Vagina (tissue), 2 donors: ENCODE results near the gene MYO1G. TPM values are rescaled to one million over a fixed set of nuclear protein-coding genes. Genes with fewer than 3 reads are reported as not detected.

Experiments
- DNase-seq, 2 donors: peaks; one replicate each; pipeline ENCODE4 v3.0.0-alpha.2; 2017; ENCODE audit errors: extremely low spot score in 2 of 2
- H3K27ac ChIP-seq: fragments of 200-600 bp; sonication (generic); one replicate; pipeline ENCODE4 v1.5.1; 2019
- H3K27me3 ChIP-seq: fragments of 200-600 bp; sonication (generic); one replicate; pipeline ENCODE4 v1.5.1; 2019
- H3K36me3 ChIP-seq, 2 donors: fragments of 200-600 bp; sonication (generic); one replicate each; pipeline ENCODE4 v1.5.1; 2017 to 2019
- H3K4me1 ChIP-seq: fragments of 200-600 bp; sonication (generic); one replicate; pipeline ENCODE4 v1.5.1; 2019
- H3K4me3 ChIP-seq, 2 donors: fragments of 200-600 bp; sonication (generic); 1 replicate in 1 of 2; 2 replicates in 1 of 2; pipeline ENCODE4 v1.5.1; 2016 to 2019
- H3K9me3 ChIP-seq: fragments of 200-600 bp; sonication (generic); one replicate; pipeline ENCODE4 v1.5.1; 2019
- POLR2A ChIP-seq, 2 donors: fragments of 450-650 bp; IDR thresholded peaks; one replicate each; pipeline ENCODE4 v1.6.1; 2017; ENCODE audit warnings: antibody characterized with exemption in 2 of 2, mild to moderate bottlenecking in 2 of 2, moderate library complexity in 2 of 2
- POLR2AphosphoS5 ChIP-seq, 2 donors: sonication (generic); formaldehyde crosslinking; IDR thresholded peaks; one replicate each; pipeline ENCODE4 v1.9.0; 2017; ENCODE audit warnings: antibody characterized with exemption in 2 of 2, mild to moderate bottlenecking in 2 of 2, low read depth in 1 of 2; ENCODE audit not compliant: insufficient read depth in 1 of 2
- intact Hi-C: fragments of 100-400 bp; cut with DNase I; formaldehyde crosslinking; loops from one replicate; pipeline ENCODE4 v1.15.1; 2023
- total RNA-seq: library from RNA; depleted of rRNA; stranded (reverse); fragments of >200 nt; gene quantifications from one replicate; pipeline ENCODE4 v1.2.3, GENCODE V29; 2016
- TF ChIP-seq, protein P1 (sequence below), 3 experiments: fragments of 450-650 bp in 2 of 3; fragments of 200-600 bp in 1 of 3; sonication (generic) in 1 of 3; IDR thresholded peaks; one replicate each; pipeline ENCODE4 v1.5.1; 2017 to 2019; ENCODE audit warnings: antibody characterized with exemption in 3 of 3, mild to moderate bottlenecking in 2 of 3, moderate library complexity in 2 of 3

The MYO1G gene
- total RNA-seq, result 5.2 TPM

DNA sequence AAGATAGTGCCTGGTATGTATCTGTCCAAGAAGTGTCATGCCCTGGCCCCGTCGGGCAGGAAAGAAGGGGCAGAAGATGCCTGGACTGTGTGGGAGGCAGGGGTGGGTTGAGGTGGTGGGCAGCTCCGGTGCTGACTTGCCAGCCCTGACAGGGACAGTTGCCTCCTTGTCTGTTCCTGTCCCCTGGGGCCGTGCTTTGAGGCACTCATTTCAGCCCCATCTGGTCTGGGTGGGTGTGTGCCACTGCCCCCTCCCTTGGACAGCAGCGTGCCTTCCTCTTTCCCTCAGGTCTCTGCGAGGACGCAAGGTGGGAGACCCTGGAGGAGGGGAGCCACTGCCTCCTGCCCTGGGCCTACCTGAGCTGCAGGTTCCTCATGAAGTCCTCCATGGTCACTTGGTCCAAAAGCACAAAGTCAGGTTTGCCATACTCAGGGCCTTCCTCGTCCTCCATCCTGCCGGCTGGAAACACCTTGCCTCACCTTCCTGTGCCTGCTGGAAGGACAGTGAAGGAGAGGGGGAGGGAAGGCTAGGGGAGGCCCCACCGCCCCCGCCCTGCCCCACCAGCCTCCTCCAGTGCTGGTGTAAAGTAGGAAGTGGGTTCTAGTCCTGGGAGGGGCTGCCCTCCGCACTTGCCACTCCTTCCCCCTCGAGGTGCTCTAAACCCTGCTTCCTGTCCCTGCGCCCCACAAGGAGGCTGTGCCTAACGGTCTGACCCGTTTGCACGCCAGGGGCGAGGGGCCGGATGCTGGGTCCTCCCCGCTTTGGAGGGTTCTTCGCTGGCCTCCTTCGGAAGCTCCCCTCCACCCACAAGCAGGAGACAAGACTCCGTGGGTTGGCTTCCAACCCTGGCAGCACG is at the start of gene MYO1G:
Gene MYO1G, minus strand, starts transcription at position 505 of the 856 bp plus-strand sequence. Its CDS starts 54 bp downstream, at position 451.
- H3K27ac ChIP-seq, result peak within 1 kb of the TSS; percentile 37
- TF ChIP-seq, protein P1, sequence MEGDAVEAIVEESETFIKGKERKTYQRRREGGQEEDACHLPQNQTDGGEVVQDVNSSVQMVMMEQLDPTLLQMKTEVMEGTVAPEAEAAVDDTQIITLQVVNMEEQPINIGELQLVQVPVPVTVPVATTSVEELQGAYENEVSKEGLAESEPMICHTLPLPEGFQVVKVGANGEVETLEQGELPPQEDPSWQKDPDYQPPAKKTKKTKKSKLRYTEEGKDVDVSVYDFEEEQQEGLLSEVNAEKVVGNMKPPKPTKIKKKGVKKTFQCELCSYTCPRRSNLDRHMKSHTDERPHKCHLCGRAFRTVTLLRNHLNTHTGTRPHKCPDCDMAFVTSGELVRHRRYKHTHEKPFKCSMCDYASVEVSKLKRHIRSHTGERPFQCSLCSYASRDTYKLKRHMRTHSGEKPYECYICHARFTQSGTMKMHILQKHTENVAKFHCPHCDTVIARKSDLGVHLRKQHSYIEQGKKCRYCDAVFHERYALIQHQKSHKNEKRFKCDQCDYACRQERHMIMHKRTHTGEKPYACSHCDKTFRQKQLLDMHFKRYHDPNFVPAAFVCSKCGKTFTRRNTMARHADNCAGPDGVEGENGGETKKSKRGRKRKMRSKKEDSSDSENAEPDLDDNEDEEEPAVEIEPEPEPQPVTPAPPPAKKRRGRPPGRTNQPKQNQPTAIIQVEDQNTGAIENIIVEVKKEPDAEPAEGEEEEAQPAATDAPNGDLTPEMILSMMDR (IDR thresholded peaks at IDR 0.05), result no peak
- TF ChIP-seq POLR2AphosphoS5 (IDR thresholded peaks at IDR 0.05; ENCODE audit: insufficient read depth in 1 of 2, low read depth in 1 of 2), result peak in 1 of 2 donors; percentile 47
- no peak for TF ChIP-seq POLR2A (IDR thresholded peaks at IDR 0.05)
- intact Hi-C loops, result no loop called here
- H3K36me3 ChIP-seq, result peaks cover 0 to 28% of the 10 kb centered on the region in 2 donors
- H3K4me1 ChIP-seq, result peaks cover 21% of the 10 kb centered on the region
- H3K4me3 ChIP-seq, result peak within 1 kb of the TSS; percentile 21 to 26
- H3K27me3 ChIP-seq, result no peaks in the 10 kb centered on the region
- no peaks in the 10 kb centered on the region for H3K9me3 ChIP-seq
- no peak for DNase-seq

DNA sequence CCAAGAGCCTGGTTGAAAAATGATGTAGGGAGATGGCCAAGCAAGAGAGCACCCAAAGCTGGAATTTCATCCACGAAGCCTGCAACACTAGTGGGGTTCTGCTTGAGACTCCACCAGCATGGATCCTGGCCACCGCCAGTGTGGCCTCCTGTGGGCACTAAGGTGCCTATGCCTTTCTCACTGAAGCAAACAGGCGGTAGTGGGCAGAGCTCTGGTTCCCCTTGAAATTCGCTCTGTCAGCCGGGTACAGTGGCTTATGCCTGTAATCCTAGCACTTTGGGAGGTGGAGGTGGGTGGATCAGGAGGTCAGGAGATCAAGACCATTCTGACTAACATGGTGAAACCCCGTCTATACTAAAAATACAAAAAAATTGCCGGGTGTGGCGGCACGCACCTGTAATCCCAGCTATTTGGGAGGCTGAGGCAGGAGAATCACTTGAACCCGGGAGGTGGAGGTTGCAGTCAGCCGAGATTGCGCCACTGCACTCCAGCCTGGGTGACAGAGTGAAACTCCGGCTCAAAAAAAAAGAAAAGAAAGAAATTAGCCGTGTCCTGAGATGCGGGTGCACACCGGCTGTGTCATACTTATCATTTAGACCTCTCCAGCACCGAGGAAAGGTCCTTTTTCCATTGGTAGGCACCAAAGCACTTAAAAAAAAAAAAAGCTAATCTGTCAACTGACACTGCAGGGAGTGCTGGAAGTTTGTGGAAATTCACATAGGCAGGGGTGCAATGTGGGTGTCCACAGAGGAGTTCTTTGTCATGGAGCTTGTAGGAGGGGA is 49.5 kb upstream of the MYO1G start:
- Histone ChIP-seq H3K4me1 (peaks cover 21% of the 10 kb centered on the region), H3K4me3 (peak overlapping the region in 1 of 2 donors; percentile 30), H3K27me3 (no peaks in the 10 kb centered on the region), H3K36me3 (no peaks in the 10 kb centered on the region), H3K27ac (peak overlapping the region; percentile 28), H3K9me3 (no peaks in the 10 kb centered on the region)
- TF ChIP-seq, protein P1 (IDR thresholded peaks at IDR 0.05), result no peak
- no peak for TF ChIP-seq POLR2AphosphoS5 (IDR thresholded peaks at IDR 0.05; ENCODE audit: insufficient read depth in 1 of 2, low read depth in 1 of 2)
- TF ChIP-seq POLR2A (IDR thresholded peaks at IDR 0.05), result no peak
- DNase-seq, result no peak
- intact Hi-C loops, result no loop called here

GRCh38 chr7:45027774-45028114 is 48.9 kb upstream of the MYO1G start:
- H3K27ac ChIP-seq, result peak overlapping the region; percentile 28
- intact Hi-C loops, result no loop called here

GRCh38 chr7:45026984-45027773 is 48.4 kb upstream of the MYO1G start:
- peak overlapping the region in 1 of 2 donors; percentile 30 for H3K4me3 ChIP-seq
- intact Hi-C loops, result no loop called here
- H3K4me1 ChIP-seq, result peaks cover 10% of the 10 kb centered on the region
- no peaks in the 10 kb centered on the region for H3K36me3 ChIP-seq
- TF ChIP-seq, protein P1 (IDR thresholded peaks at IDR 0.05), result no peak
- no peak for TF ChIP-seq POLR2AphosphoS5 (IDR thresholded peaks at IDR 0.05; ENCODE audit: insufficient read depth in 1 of 2, low read depth in 1 of 2)
- no peak for TF ChIP-seq POLR2A (IDR thresholded peaks at IDR 0.05)
- H3K9me3 ChIP-seq, result no peaks in the 10 kb centered on the region
- H3K27ac ChIP-seq, result peak overlapping the region; percentile 28
- no peaks in the 10 kb centered on the region for H3K27me3 ChIP-seq
- DNase-seq, result no peak

More at GRCh38 chr7:45027774-45028114, 48.9 kb upstream of the MYO1G start:
- Histone ChIP-seq H3K9me3 (no peaks in the 10 kb centered on the region), H3K4me3 (peak overlapping the region in 1 of 2 donors; percentile 30), H3K27me3 (no peaks in the 10 kb centered on the region), H3K36me3 (no peaks in the 10 kb centered on the region), H3K4me1 (peaks cover 15% of the 10 kb centered on the region)
- no peak for DNase-seq
- no peak for TF ChIP-seq POLR2A (IDR thresholded peaks at IDR 0.05)
- TF ChIP-seq, protein P1 (IDR thresholded peaks at IDR 0.05), result no peak
- TF ChIP-seq POLR2AphosphoS5 (IDR thresholded peaks at IDR 0.05; ENCODE audit: insufficient read depth in 1 of 2, low read depth in 1 of 2), result no peak
